Ishikawa (cell line): ENCODE measurements around the gene ZNF555.

Experiments used
- CEBPB ChIP-seq: IDR thresholded peaks from 2 replicates; pipeline ENCODE4 v1.6.1; 2012
- CREB1 ChIP-seq: IDR thresholded peaks from 2 replicates; pipeline ENCODE4 v1.6.1; 2012; ENCODE audit warnings: low read depth
- EGR1 ChIP-seq: IDR thresholded peaks from 2 replicates; pipeline ENCODE4 v1.6.1; 2012
- EP300 ChIP-seq: IDR thresholded peaks from 2 replicates; pipeline ENCODE4 v1.6.1; 2012; ENCODE audit warnings: borderline replicate concordance
- FOXM1 ChIP-seq: IDR thresholded peaks from 2 replicates; pipeline ENCODE4 v1.6.1; 2012; ENCODE audit warnings: low read depth, borderline replicate concordance
- MAX ChIP-seq: IDR thresholded peaks from 2 replicates; pipeline ENCODE4 v1.6.1; 2012
- NFIC ChIP-seq: IDR thresholded peaks from 2 replicates; pipeline ENCODE4 v1.6.1; 2012
- RAD21 ChIP-seq: IDR thresholded peaks from 2 replicates; pipeline ENCODE4 v1.6.1; 2012; ENCODE audit warnings: low read depth
- TAF1 ChIP-seq: IDR thresholded peaks from 2 replicates; pipeline ENCODE4 v1.6.1; 2012; ENCODE audit warnings: low read depth, mild to moderate bottlenecking
- TCF12 ChIP-seq: IDR thresholded peaks from 2 replicates; pipeline ENCODE4 v1.6.1; 2012; ENCODE audit warnings: low read depth
- TEAD4 ChIP-seq: IDR thresholded peaks from 2 replicates; pipeline ENCODE4 v1.6.1; 2012
- YY1 ChIP-seq: IDR thresholded peaks from 2 replicates; pipeline ENCODE4 v1.6.1; 2012; ENCODE audit warnings: low read depth
- ZBTB7A ChIP-seq: IDR thresholded peaks from 2 replicates; pipeline ENCODE4 v1.6.1; 2012; ENCODE audit warnings: low read depth
- TF ChIP-seq, protein P1 (sequence below): IDR thresholded peaks from 2 replicates; pipeline ENCODE4 v1.6.1; 2012; ENCODE audit warnings: low read depth, mild to moderate bottlenecking
- TF ChIP-seq, protein P2 (sequence below): IDR thresholded peaks from 2 replicates; pipeline ENCODE4 v1.6.1; 2012

Gene ZNF555

GRCh38 chr19:2846180-2846894 is 5.1 kb downstream of the ZNF555 start:
- no peak for TF ChIP-seq CEBPB
- no peak for TF ChIP-seq EP300
- no peak for TF ChIP-seq ZBTB7A
- TF ChIP-seq RAD21 = no peak
- no peak for TF ChIP-seq TCF12
- no peak for TF ChIP-seq TEAD4
- no peak for TF ChIP-seq CREB1
- TF ChIP-seq TAF1 = no peak
- no peak for TF ChIP-seq YY1
- TF ChIP-seq NFIC = no peak
- no peak for TF ChIP-seq FOXM1
- no peak for TF ChIP-seq EGR1
- TF ChIP-seq, protein P1, sequence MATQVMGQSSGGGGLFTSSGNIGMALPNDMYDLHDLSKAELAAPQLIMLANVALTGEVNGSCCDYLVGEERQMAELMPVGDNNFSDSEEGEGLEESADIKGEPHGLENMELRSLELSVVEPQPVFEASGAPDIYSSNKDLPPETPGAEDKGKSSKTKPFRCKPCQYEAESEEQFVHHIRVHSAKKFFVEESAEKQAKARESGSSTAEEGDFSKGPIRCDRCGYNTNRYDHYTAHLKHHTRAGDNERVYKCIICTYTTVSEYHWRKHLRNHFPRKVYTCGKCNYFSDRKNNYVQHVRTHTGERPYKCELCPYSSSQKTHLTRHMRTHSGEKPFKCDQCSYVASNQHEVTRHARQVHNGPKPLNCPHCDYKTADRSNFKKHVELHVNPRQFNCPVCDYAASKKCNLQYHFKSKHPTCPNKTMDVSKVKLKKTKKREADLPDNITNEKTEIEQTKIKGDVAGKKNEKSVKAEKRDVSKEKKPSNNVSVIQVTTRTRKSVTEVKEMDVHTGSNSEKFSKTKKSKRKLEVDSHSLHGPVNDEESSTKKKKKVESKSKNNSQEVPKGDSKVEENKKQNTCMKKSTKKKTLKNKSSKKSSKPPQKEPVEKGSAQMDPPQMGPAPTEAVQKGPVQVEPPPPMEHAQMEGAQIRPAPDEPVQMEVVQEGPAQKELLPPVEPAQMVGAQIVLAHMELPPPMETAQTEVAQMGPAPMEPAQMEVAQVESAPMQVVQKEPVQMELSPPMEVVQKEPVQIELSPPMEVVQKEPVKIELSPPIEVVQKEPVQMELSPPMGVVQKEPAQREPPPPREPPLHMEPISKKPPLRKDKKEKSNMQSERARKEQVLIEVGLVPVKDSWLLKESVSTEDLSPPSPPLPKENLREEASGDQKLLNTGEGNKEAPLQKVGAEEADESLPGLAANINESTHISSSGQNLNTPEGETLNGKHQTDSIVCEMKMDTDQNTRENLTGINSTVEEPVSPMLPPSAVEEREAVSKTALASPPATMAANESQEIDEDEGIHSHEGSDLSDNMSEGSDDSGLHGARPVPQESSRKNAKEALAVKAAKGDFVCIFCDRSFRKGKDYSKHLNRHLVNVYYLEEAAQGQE = no peak
- TF ChIP-seq, protein P2, sequence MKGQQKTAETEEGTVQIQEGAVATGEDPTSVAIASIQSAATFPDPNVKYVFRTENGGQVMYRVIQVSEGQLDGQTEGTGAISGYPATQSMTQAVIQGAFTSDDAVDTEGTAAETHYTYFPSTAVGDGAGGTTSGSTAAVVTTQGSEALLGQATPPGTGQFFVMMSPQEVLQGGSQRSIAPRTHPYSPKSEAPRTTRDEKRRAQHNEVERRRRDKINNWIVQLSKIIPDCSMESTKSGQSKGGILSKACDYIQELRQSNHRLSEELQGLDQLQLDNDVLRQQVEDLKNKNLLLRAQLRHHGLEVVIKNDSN = no peak
- TF ChIP-seq MAX = no peak

- no peak for TF ChIP-seq NFIC
- no peak for TF ChIP-seq TEAD4
Measured at GRCh38 chr19:2847507-2847906, 6.2 kb downstream of the ZNF555 start.

- TF ChIP-seq NFIC = no peak
- TF ChIP-seq EP300 = no peak
- no peak for TF ChIP-seq RAD21
- TF ChIP-seq, protein P2 = no peak
- TF ChIP-seq ZBTB7A = no peak
- no peak for TF ChIP-seq TEAD4
- no peak for TF ChIP-seq FOXM1
- TF ChIP-seq TCF12 = no peak
Measured at GRCh38 chr19:2848616-2849015, 7.3 kb downstream of the ZNF555 start.

GRCh38 chr19:2850256-2850925 is 9.1 kb downstream of the ZNF555 start:
- TF ChIP-seq CEBPB = no peak
- TF ChIP-seq, protein P1 = no peak
- TF ChIP-seq TAF1 = no peak
- TF ChIP-seq, protein P2 = no peak
- TF ChIP-seq ZBTB7A = no peak
- no peak for TF ChIP-seq RAD21
- TF ChIP-seq FOXM1 = no peak
- TF ChIP-seq TEAD4 = no peak
- TF ChIP-seq YY1 = no peak
- TF ChIP-seq EP300 = no peak
- TF ChIP-seq MAX = no peak

DNA sequence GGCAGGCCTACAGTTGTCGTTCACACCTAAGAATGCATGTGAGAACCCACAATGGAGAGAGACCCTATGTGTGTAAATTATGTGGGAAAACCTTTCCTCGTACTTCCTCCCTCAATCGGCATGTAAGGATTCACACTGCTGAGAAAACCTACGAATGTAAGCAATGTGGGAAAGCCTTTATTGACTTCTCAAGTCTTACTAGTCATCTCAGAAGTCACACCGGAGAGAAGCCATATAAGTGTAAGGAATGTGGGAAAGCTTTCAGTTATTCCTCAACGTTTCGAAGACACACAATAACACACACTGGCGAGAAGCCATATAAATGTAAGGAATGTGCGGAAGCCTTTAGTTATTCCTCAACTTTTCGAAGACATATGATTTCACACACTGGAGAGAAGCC is 11.3 kb downstream of the ZNF555 start:
- TF ChIP-seq CREB1 (no peak), CEBPB (no peak), TAF1 (no peak), YY1 (no peak), MAX (no peak), FOXM1 (no peak), TEAD4 (no peak), EGR1 (no peak), RAD21 (no peak), TCF12 (no peak)
- TF ChIP-seq, protein P2 = no peak
